H1 (cell line): ENCODE data around the gene NEU3. TPM values are rescaled to one million over a fixed set of nuclear protein-coding genes. Genes with fewer than 3 reads are reported as not detected.
A peak's percentile ranks its signal among the peaks of the same experiment; 100 is the strongest.

Source experiments
- CTCF ChIA-PET: fragments of 300-600 bp; sonication (Branson Sonifier 250); formaldehyde crosslinking; loops from one replicate; lab custom pipeline; 2021; ENCODE audit not compliant: partially characterized antibody; lab: Charles Lee
- POLR2A ChIA-PET: fragments of 300-600 bp; sonication (Branson Sonifier 250); formaldehyde crosslinking; loops from one replicate; lab custom pipeline; 2021; ENCODE audit warnings: inconsistent platforms; ENCODE audit not compliant: partially characterized antibody; lab: Charles Lee
- DNase-seq, 2 experiments: peaks; one replicate each; pipeline versions ENCODE4 v3.0.0 to v3.0.0-alpha.2; 2010 to 2022; ENCODE audit warnings: low spot score in 2 of 2, low read depth in 1 of 2, mixed read lengths in 1 of 2
- FAIRE-seq: peaks from 2 replicates; lab custom pipeline; 2011; peaks lifted over from hg19 to GRCh38; lab: Jason Lieb, UNC
- H2AFZ ChIP-seq: 2 replicates; pipeline ENCODE4 v1.8.1; 2012; ENCODE audit warnings: low read length, inconsistent platforms
- H2AK5ac ChIP-seq: 2 replicates; pipeline ENCODE4 v1.6.1; 2013; ENCODE audit warnings: low read depth, low read length
- H2BK120ac ChIP-seq: replicated peaks from 2 replicates; pipeline ENCODE3; 2013; ENCODE audit warnings: low read depth, low read length, inconsistent platforms
- H2BK12ac ChIP-seq: 2 replicates; pipeline ENCODE4 v1.6.1; 2013; ENCODE audit warnings: low read depth, low read length
- H2BK15ac ChIP-seq: 2 replicates; pipeline ENCODE4 v1.6.1; 2013; ENCODE audit warnings: low read length
- H2BK20ac ChIP-seq: 2 replicates; pipeline ENCODE4 v1.6.1; 2013; ENCODE audit warnings: low read length
- H2BK5ac ChIP-seq: 2 replicates; pipeline ENCODE4 v1.6.1; 2013; ENCODE audit warnings: low read depth, low read length
- H3K14ac ChIP-seq: 2 replicates; pipeline ENCODE4 v1.6.1; 2013; ENCODE audit warnings: inconsistent platforms; ENCODE audit not compliant: insufficient read length
- H3K18ac ChIP-seq: 2 replicates; pipeline ENCODE4 v1.6.1; 2013; ENCODE audit warnings: low read length; ENCODE audit errors: extremely low read depth
- H3K23ac ChIP-seq: 2 replicates; pipeline ENCODE4 v1.6.1; 2013; ENCODE audit warnings: inconsistent platforms; ENCODE audit not compliant: insufficient read length
- H3K23me2 ChIP-seq: 2 replicates; pipeline ENCODE4 v1.6.1; 2013; ENCODE audit warnings: low read depth, low read length
- H3K27ac ChIP-seq: 2 replicates; pipeline ENCODE4 v1.6.1; 2011; ENCODE audit warnings: low read depth, low read length, inconsistent platforms
- H3K27me3 ChIP-seq, 4 experiments: replicated peaks in 1 of 4; 1 replicate in 1 of 4; 2 replicates in 3 of 4; pipeline versions ENCODE4 v1.6.1 to v1.8.1; 2011 to 2013; ENCODE audit warnings: low read length in 3 of 4, mild to moderate bottlenecking in 3 of 4, inconsistent platforms in 2 of 4, mixed read lengths in 2 of 4, moderate library complexity in 1 of 4; ENCODE audit not compliant: control insufficient read depth in 3 of 4, insufficient read depth in 3 of 4; ENCODE audit errors: extremely low read depth in 1 of 4
- H3K36me3 ChIP-seq, 4 experiments: 2 replicates each; pipeline versions ENCODE4 v1.6.1 to v1.8.1; 2011 to 2013; ENCODE audit warnings: mild to moderate bottlenecking in 4 of 4, low read length in 3 of 4, moderate library complexity in 2 of 4, control low read depth in 1 of 4, inconsistent platforms in 1 of 4; ENCODE audit not compliant: insufficient read depth in 4 of 4, control insufficient read depth in 2 of 4
- H3K4ac ChIP-seq: replicated peaks from 2 replicates; pipeline ENCODE3; 2013; ENCODE audit warnings: low read length, low read depth, mixed read lengths, inconsistent platforms; ENCODE audit not compliant: insufficient read length
- H3K4me1 ChIP-seq, 4 experiments: replicated peaks in 1 of 4; 1 replicate in 1 of 4; 2 replicates in 3 of 4; pipeline versions ENCODE4 v1.6.1 to v1.8.1; 2011 to 2013; ENCODE audit warnings: low read length in 3 of 4, inconsistent platforms in 2 of 4, mixed read lengths in 1 of 4; ENCODE audit not compliant: insufficient read depth in 4 of 4, control insufficient read depth in 3 of 4
- H3K4me2 ChIP-seq, 2 experiments: 2 replicates each; pipeline versions ENCODE4 v1.6.1 to v1.8.1; 2011 to 2013; ENCODE audit warnings: low read depth in 2 of 2, low read length in 2 of 2, control low read depth in 1 of 2, inconsistent platforms in 1 of 2, mild to moderate bottlenecking in 1 of 2; ENCODE audit not compliant: insufficient read depth in 1 of 2
- H3K4me3 ChIP-seq, 4 experiments: fragments of 200-600, 300-600 bp in 1 of 4; sonication (generic), shearing (Covaris generic), sonication (Bioruptor Twin) in 1 of 4; 2 replicates each; pipeline versions ENCODE4 v1.5.1 to v1.8.1; 2011 to 2016; ENCODE audit warnings: low read length in 4 of 4, low read depth in 3 of 4, control low read depth in 2 of 4, inconsistent platforms in 2 of 4, mild to moderate bottlenecking in 2 of 4, mixed read lengths in 1 of 4, moderate library complexity in 1 of 4; ENCODE audit not compliant: insufficient read depth in 2 of 4; ENCODE audit errors: extremely low read depth in 1 of 4
- H3K56ac ChIP-seq: replicated peaks from 2 replicates; pipeline ENCODE3; 2013; ENCODE audit warnings: low read depth, mild to moderate bottlenecking, mixed read lengths, low read length, inconsistent platforms; ENCODE audit not compliant: insufficient read length
- H3K79me1 ChIP-seq: 2 replicates; pipeline ENCODE4 v1.6.1; 2013; ENCODE audit warnings: low read depth, low read length, control low read depth
- H3K79me2 ChIP-seq, 2 experiments: 2 replicates each; pipeline versions ENCODE4 v1.6.1 to v1.8.1; 2012 to 2013; ENCODE audit warnings: low read length in 2 of 2, mild to moderate bottlenecking in 2 of 2, inconsistent platforms in 1 of 2; ENCODE audit not compliant: insufficient read depth in 2 of 2, control insufficient read depth in 1 of 2
- H3K9ac ChIP-seq, 4 experiments: replicated peaks in 1 of 4; 1 replicate in 1 of 4; 2 replicates in 3 of 4; pipeline versions ENCODE4 v1.6.1 to v1.8.1; 2011 to 2013; ENCODE audit warnings: low read depth in 3 of 4, low read length in 3 of 4, control low read depth in 2 of 4, mild to moderate bottlenecking in 2 of 4, moderate library complexity in 2 of 4, inconsistent platforms in 1 of 4; ENCODE audit errors: extremely low read depth in 1 of 4
- H3K9me3 ChIP-seq, 2 experiments: 2 replicates each; pipeline versions ENCODE4 v1.6.1 to v1.8.1; 2012 to 2013; ENCODE audit warnings: mild to moderate bottlenecking in 2 of 2, moderate library complexity in 2 of 2, control low read depth in 1 of 2, inconsistent platforms in 1 of 2, low read depth in 1 of 2, low read length in 1 of 2, mixed read lengths in 1 of 2; ENCODE audit not compliant: insufficient read depth in 2 of 2
- H4K20me1 ChIP-seq, 2 experiments: replicated peaks in 1 of 2; 2 replicates each; pipeline versions ENCODE3 to v1.8.1; 2011 to 2013; ENCODE audit warnings: inconsistent platforms in 2 of 2, low read length in 2 of 2, mild to moderate bottlenecking in 1 of 2; ENCODE audit not compliant: insufficient read depth in 2 of 2, control insufficient read depth in 1 of 2
- H4K5ac ChIP-seq: 2 replicates; pipeline ENCODE4 v1.6.1; 2013; ENCODE audit warnings: low read length, low read depth, mixed read lengths, inconsistent platforms; ENCODE audit not compliant: insufficient read length
- H4K8ac ChIP-seq: 2 replicates; pipeline ENCODE4 v1.8.0; 2013; ENCODE audit warnings: mild to moderate bottlenecking, moderate library complexity, low read length, inconsistent platforms; ENCODE audit not compliant: insufficient read depth; ENCODE audit errors: extremely low read depth
- H4K91ac ChIP-seq: replicated peaks from 2 replicates; pipeline ENCODE3; 2013; ENCODE audit warnings: low read length, mixed read lengths, inconsistent platforms; ENCODE audit not compliant: insufficient read length
- ATF2 ChIP-seq: IDR thresholded peaks from 2 replicates; pipeline ENCODE4 v1.6.1; 2012; ENCODE audit warnings: low read length, inconsistent platforms
- MAX ChIP-seq: IDR thresholded peaks from 2 replicates; pipeline ENCODE4 v1.6.1; 2012; ENCODE audit warnings: inconsistent platforms
- WGBS, 2 experiments: shearing (Covaris generic) in 1 of 2; methylation state at CpG; one replicate each; pipeline versions ENCODE4 v1.1.6 to v1.1.7; 2013 to 2015; ENCODE audit warnings: low lambda C conversion rate in 2 of 2, mixed read lengths in 2 of 2, inconsistent platforms in 1 of 2, low coverage in 1 of 2, missing lambda C conversion rate in 1 of 2; ENCODE audit not compliant: insufficient replicate concordance in 2 of 2, insufficient coverage in 1 of 2, insufficient read length in 1 of 2; ENCODE audit errors: extremely low coverage in 1 of 2, missing lambda C conversion rate in 1 of 2; 5-methylcytosine and 5-hydroxymethylcytosine counted together
- polyA plus RNA-seq, 7 experiments: library from polyadenylated mRNA; depleted of rRNA in 3 of 7; stranded (reverse) in 5 of 7; unstranded in 2 of 7; fragments of >200 nt in 5 of 7; fragments of 200-250 nt in 2 of 7; gene quantifications; 1 replicate in 5 of 7; 2 replicates in 1 of 7; 4 replicates in 1 of 7; pipeline versions ENCODE4 v1.2.1 to v1.2.3, GENCODE V29; 2011 to 2013; ENCODE audit warnings: missing spikeins in 2 of 7, mixed read lengths in 2 of 7
- total RNA-seq: library from RNA; stranded (reverse); fragmentation: NEBNext Ultra II Directional; extraction: Animal tissue kit (Norgen Biotek cat#: 25700); gene quantifications from 2 replicates; pipeline ENCODE4 v1.2.1, GENCODE V29; 2021

NEU3 gene
- total and polyA plus RNA-seq, 2 of the 8 experiments (the other 6 are each of a cell fraction or from before 2014, with no cell fraction given), result 8.9 to 15.6 TPM

DNA sequence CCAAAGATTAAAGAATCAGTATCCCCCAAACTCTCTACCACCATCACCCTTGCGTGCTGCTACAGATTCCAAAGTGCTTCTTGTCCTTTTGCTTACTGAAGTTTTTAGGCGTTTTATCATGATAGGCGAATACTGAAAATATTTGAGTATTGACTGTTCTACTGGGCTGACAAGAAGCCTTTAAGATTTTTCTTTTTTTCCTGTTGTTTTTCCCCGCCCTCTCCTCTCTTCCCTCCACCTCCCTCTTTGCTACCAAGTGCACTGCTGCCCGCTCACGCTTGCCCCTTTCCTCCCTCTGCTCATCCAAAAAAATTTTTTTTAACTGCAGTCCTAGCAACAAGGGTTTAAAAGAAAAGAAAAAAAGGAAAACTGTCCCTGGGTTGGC is 39.0 kb upstream of the NEU3 start:
- Histone ChIP-seq H2BK120ac (no peak overlapping the region), H3K56ac (peak overlapping the region; percentile 70)
- CTCF ChIA-PET, result interaction anchor here (1.2 kb wide), 1 partner anchor 20 kb away, joined by 6 read pairs; no protein-coding TSS in a partner anchor
- TF ChIP-seq MAX, result no peak
- TF ChIP-seq ATF2, result 0 out of 2 replicates have a peak, but pooled peaks have one; percentile 12
- TF ChIP-seq, all 59 proteins: peak for 1
- Histone ChIP-seq H3K23me2 (peaks cover 5% of the 10 kb centered on the region), H3K9ac (peak overlapping the region; percentile 91 to 98 (median 93)), H4K20me1 (peaks cover under 1 to 2% of the 10 kb centered on the region in 2 experiments), H3K4ac (no peak overlapping the region), H3K4me3 (peak overlapping the region; percentile 91 to 99 (median 95)), H3K79me2 (peaks cover 3 to 55% of the 10 kb centered on the region in 2 experiments), H2BK20ac (no peak overlapping the region), H4K8ac (no peak overlapping the region), H4K5ac (no peak overlapping the region), H3K23ac (no peak overlapping the region), H3K9me3 (no peaks in the 10 kb centered on the region), H3K36me3 (peaks cover 0 to 4% (median 0%) of the 10 kb centered on the region in 4 experiments; a peak in 2 of 8 replicates), H4K91ac (no peak overlapping the region), H3K27ac (peak overlapping the region; percentile 80), H3K27me3 (no peaks in the 10 kb centered on the region), H3K79me1 (peaks cover 5% of the 10 kb centered on the region), H2BK12ac (no peak overlapping the region), H2AK5ac (peak overlapping the region; percentile 48; the same call in 1 of the 2 replicates), H3K14ac (no peak overlapping the region), H2BK15ac (no peak overlapping the region), H3K4me1 (no peaks in the 10 kb centered on the region; a peak in 1 of 7 replicates), H2AFZ (no peak overlapping the region), H3K4me2 (peak overlapping the region; percentile 80 to 99), H3K18ac (0 out of 2 replicates have a peak overlapping the region, but pooled peaks have one; percentile 73), H2BK5ac (no peak overlapping the region; the same call in 1 of the 2 replicates)
- FAIRE-seq (no peak), DNase-seq (no peak)
- POLR2A ChIA-PET, result interaction anchor here (1.0 to 2.5 kb wide), 2 partner anchors 10 kb away, joined by 4 to 8 read pairs; no protein-coding TSS in a partner anchor
- WGBS, 2 experiments, result 3% methylated on average over 6 of the region's 6 CpGs; no CpG with 5 or more reads in 1 of the 2 experiments
